Body of pancreas (tissue), 4 donors: ENCODE results near the gene CALHM5. TPM values are rescaled to one million over a fixed set of nuclear protein-coding genes. Genes with fewer than 3 reads are reported as not detected.
A peak's percentile ranks its signal among the peaks of the same experiment; 100 is the strongest.

ENCODE experiments used
- ATAC-seq: fragments of 150-250 bp; one replicate; pipeline ENCODE4 v1.9.1; 2016
- DNase-seq, 4 donors: peaks; one replicate each; pipeline ENCODE4 v3.0.0-alpha.2; 2019
- H3K27ac ChIP-seq, 4 donors: fragments of 200-600 bp; sonication (generic); 1 replicate in 3 of 4; 2 replicates in 1 of 4; pipeline versions ENCODE4 v1.5.1 to v1.6.1; 2016 to 2019; ENCODE audit warnings: mild to moderate bottlenecking in 1 of 4, mixed read lengths in 1 of 4, moderate library complexity in 1 of 4
- H3K27me3 ChIP-seq, 2 donors: fragments of 200-600 bp; sonication (generic); one replicate each; pipeline ENCODE4 v1.6.0; 2016; ENCODE audit warnings: mild to moderate bottlenecking in 1 of 2
- H3K36me3 ChIP-seq, 2 donors: fragments of 200-600 bp; sonication (generic); replicated peaks in 1 of 2; 2 replicates each; pipeline ENCODE4 v1.5.1; 2016; ENCODE audit warnings: low read depth in 2 of 2; ENCODE audit not compliant: insufficient read depth in 1 of 2
- H3K4me1 ChIP-seq: fragments of 200-600 bp; sonication (generic); one replicate; pipeline ENCODE4 v1.6.0; 2016
- H3K4me3 ChIP-seq, 2 donors: fragments of 200-600 bp; sonication (generic); 1 replicate in 1 of 2; 2 replicates in 1 of 2; pipeline ENCODE4 v1.5.1; 2016 to 2019
- H3K9me3 ChIP-seq, 3 donors: fragments of 200-600 bp; sonication (generic); 1 replicate in 2 of 3; 2 replicates in 1 of 3; pipeline ENCODE4 v1.5.1; 2016
- CTCF ChIP-seq, 7 experiments: fragments of 450-650 bp in 4 of 7; fragments of 200-600 bp in 3 of 7; sonication (generic) in 3 of 7; IDR thresholded peaks; one replicate each; pipeline ENCODE4 v1.5.1; 2016 to 2019; ENCODE audit warnings: antibody characterized with exemption in 7 of 7
- POLR2A ChIP-seq, 3 donors: fragments of 450-650 bp; IDR thresholded peaks; one replicate each; pipeline ENCODE4 v1.6.1; 2016; ENCODE audit warnings: antibody characterized with exemption in 3 of 3, mild to moderate bottlenecking in 2 of 3
- WGBS, 2 donors: methylation state at CpG; one replicate each; pipeline ENCODE4 v1.1.5; 2017; 5-methylcytosine and 5-hydroxymethylcytosine counted together
- intact Hi-C: fragments of 100-400 bp; cut with DNase I; formaldehyde crosslinking; loops from one replicate; pipeline ENCODE4 v1.15.1; 2023
- total RNA-seq, 2 donors: library from RNA; depleted of rRNA; stranded (reverse); fragments of >200 nt; gene quantifications; one replicate each; pipeline ENCODE4 v1.1.0, GENCODE V29; 2016

The CALHM5 gene
- total RNA-seq = under 1 TPM; 0.33 to 0.52 TPM

- DNase-seq (peak in 3 of 4 donors; percentile 16 to 28 (median 25)), ATAC-seq (peak; percentile 79)
- peak within 1 kb of the TSS in 3 of 4 donors; percentile 34 to 47 (median 42) for H3K27ac ChIP-seq
- no peaks in the 10 kb centered on the region for H3K4me1 ChIP-seq
- TF ChIP-seq CTCF (IDR thresholded peaks at IDR 0.05) (peak; percentile 6 to 45 (median 32)), POLR2A (IDR thresholded peaks at IDR 0.05) (no peak)
- no peaks in the 10 kb centered on the region for H3K9me3 ChIP-seq
- H3K36me3 ChIP-seq = no peaks in the 10 kb centered on the region
- no peak within 1 kb of the TSS for H3K4me3 ChIP-seq
- intact Hi-C loops = no loop called here
- WGBS, 2 donors = 44 to 57% methylated on average over 10 of the region's 10 CpGs
- no peaks in the 10 kb centered on the region for H3K27me3 ChIP-seq
Measured at GRCh38 chr6:116511424-116512110, at the start of gene CALHM5. TSS of gene CALHM5 (plus strand) at chr6:116511639. CDS start at chr6:116511697, 58 bp downstream.

GRCh38 chr6:116461932-116462885 lies 49.2 kb upstream of the CALHM5 start:
- peak; percentile 20 to 48 (median 26) for DNase-seq
- peaks cover 15% of the 10 kb centered on the region for H3K4me1 ChIP-seq
- intact Hi-C loops = no loop called here

GRCh38 chr6:116463301-116463700 lies 48.1 kb upstream of the CALHM5 start:
- H3K4me1 ChIP-seq = peaks cover 15% of the 10 kb centered on the region
- intact Hi-C loops = no loop called here
- 87% methylated on average over 4 of the region's 4 CpGs for WGBS, 2 donors
- peaks cover 0 to 9% of the 10 kb centered on the region in 2 donors for H3K27me3 ChIP-seq
- no peak overlapping the region for H3K27ac ChIP-seq
- DNase-seq (no peak), ATAC-seq (no peak)
- no peak for TF ChIP-seq POLR2A (IDR thresholded peaks at IDR 0.05)
- no peak for TF ChIP-seq CTCF (IDR thresholded peaks at IDR 0.05)
- H3K36me3 ChIP-seq = no peaks in the 10 kb centered on the region
- H3K9me3 ChIP-seq = no peaks in the 10 kb centered on the region
- no peak overlapping the region for H3K4me3 ChIP-seq

More at GRCh38 chr6:116461932-116462885, 49.2 kb upstream of the CALHM5 start:
- 10 to 44% methylated on average over 21 to 79 of the region's 84 CpGs for WGBS, 2 donors
- no peak for TF ChIP-seq POLR2A (IDR thresholded peaks at IDR 0.05)
- no peak for TF ChIP-seq CTCF (IDR thresholded peaks at IDR 0.05)
- Histone ChIP-seq H3K27ac (peak overlapping the region in 2 of 4 donors; percentile 8 to 24), H3K4me3 (peak overlapping the region in 1 of 2 donors; percentile 17), H3K9me3 (no peaks in the 10 kb centered on the region), H3K27me3 (peaks cover 0 to 9% of the 10 kb centered on the region in 2 donors), H3K36me3 (no peaks in the 10 kb centered on the region)
- peak; percentile 68 for ATAC-seq

GRCh38 chr6:116465246-116465645 lies 46.2 kb upstream of the CALHM5 start:
- TF ChIP-seq CTCF (IDR thresholded peaks at IDR 0.05) (no peak), POLR2A (IDR thresholded peaks at IDR 0.05) (no peak)
- Histone ChIP-seq H3K4me1 (peaks cover 15% of the 10 kb centered on the region), H3K9me3 (no peaks in the 10 kb centered on the region), H3K27ac (no peak overlapping the region), H3K27me3 (peaks cover 0 to 9% of the 10 kb centered on the region in 2 donors), H3K36me3 (no peaks in the 10 kb centered on the region), H3K4me3 (no peak overlapping the region)
- DNase-seq = peak in 1 of 4 donors; percentile 52
- 56 to 79% methylated on average over 5 of the region's 5 CpGs for WGBS, 2 donors
- ATAC-seq = no peak
- intact Hi-C loops = no loop called here
